HG03571 (cell line): ENCODE results near the gene INPP5F.
"Not testable (repeated sequence)": the region's sequence is repeated elsewhere in the genome, so short reads cannot be mapped to it uniquely, and the experiment has no call there.

ENCODE experiments used
- ATAC-seq: cut with Tn5 transposase; IDR thresholded peaks from one replicate; pipeline ENCODE4 v1.9.1; 2021; ENCODE audit not compliant: unreplicated experiment

INPP5F gene

DNA sequence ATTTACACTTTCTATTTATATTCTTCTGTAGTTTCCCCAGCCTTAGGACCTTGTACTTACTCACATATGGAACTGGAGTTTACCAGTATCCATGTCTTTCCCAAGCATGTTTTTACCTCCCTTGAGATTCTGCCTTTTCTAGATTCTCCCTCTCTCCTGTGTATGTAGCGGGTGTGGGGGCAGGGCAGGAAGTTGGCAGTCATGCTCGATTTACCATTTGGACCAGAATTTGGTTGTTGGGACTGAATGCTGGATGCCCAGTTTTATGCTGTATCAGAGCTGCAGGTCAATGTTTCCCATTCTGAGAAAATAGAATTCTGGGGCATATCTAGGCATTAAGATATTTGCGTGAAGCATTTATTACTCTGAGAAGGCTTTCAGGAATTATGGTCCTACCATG lies 14.2 kb downstream of the INPP5F start:
- ATAC-seq, result no peak

DNA sequence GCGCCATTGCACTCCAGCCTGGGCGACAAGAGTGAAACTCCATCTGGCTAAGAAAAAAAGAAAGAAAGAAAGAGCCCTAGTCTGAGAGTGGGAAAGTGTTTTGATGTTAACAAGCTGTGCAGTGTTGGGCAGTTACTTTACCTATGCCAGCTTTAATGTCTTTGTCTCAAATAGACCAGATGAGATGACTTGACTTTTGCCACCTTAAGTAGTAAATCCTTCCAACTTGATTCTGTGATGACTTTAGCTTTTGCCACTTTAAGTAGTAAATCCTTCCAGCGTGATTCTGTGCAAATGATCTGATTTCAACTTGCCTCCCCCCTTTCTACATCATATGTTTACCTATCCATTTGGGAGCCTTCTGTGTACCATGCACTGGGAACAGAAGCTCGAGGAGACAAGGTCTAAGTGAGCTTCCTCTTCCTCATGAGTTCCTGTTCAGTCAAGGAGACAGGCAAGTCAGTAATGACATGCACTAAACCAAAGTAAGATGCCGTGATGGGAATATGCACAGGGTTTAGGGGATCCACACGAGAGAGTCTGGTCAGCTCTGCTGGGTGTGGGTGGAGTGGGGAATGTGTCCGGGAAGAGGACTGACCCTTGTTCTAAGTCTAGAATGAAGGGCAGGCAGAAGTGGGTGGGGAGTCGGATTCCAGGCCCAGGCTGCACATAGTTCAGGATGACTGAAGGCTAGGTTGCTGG lies 17.2 kb downstream of the INPP5F start:
- ATAC-seq, result no peak

DNA sequence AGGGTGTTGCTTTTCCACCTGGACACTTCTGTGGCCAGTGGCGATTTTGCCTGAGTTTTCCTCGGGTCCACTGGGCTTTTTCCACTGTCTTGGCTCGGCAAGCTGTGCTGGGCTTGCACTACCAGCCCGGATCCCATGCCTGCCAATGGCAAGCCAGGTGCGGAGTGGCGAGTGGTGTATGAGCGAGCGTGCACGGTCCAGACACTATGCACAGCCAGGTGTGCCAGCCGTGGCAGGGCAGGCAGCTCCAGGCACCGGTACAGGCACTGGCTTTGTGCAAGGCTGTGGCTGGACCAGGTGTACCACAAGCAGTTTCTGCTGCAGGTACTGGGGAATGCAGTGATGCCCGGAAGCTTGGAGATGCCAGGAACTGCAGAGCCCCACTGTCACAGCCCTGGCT lies 22.1 kb downstream of the INPP5F start:
- no peak for ATAC-seq

DNA sequence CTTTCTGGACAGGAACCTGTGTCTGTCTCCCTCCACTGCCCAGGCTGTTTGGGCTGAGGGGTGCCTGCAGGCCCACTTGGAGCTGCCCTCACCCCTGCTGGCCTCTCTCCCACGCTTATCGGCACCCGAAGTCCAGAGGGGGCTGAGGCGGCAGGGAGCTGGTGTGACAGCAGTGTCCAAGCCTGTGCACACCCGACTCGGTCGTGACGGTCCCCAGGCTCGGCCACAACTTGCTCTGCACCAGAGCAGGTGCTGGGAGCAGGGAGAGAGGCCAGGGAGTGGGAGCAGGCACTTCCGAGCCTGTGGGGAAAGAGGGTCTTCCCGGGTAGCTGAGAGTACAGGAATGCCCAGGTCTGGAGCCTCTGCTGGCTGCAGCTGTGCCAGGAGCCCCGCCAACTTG lies 23.0 kb downstream of the INPP5F start:
- no peak for ATAC-seq

DNA sequence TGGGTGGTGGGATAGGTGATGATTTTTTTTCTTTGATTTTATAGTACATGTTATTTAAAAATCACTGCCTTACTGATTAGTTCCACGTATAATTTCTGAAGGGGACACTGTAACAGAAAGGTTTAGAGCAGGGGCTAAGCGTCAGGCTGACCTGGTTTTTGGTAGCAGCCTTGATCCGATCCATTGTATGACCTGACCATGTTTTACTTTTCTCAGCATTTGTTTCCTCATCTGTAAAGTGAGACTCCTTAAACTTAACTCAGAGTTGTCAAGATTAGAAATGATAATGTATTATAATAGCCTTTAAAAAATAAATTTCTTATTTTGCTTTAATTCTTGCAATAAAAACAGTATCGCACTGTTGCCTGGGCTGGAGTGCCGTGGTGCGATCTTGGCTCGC lies 23.6 kb downstream of the INPP5F start:
- no peak for ATAC-seq

DNA sequence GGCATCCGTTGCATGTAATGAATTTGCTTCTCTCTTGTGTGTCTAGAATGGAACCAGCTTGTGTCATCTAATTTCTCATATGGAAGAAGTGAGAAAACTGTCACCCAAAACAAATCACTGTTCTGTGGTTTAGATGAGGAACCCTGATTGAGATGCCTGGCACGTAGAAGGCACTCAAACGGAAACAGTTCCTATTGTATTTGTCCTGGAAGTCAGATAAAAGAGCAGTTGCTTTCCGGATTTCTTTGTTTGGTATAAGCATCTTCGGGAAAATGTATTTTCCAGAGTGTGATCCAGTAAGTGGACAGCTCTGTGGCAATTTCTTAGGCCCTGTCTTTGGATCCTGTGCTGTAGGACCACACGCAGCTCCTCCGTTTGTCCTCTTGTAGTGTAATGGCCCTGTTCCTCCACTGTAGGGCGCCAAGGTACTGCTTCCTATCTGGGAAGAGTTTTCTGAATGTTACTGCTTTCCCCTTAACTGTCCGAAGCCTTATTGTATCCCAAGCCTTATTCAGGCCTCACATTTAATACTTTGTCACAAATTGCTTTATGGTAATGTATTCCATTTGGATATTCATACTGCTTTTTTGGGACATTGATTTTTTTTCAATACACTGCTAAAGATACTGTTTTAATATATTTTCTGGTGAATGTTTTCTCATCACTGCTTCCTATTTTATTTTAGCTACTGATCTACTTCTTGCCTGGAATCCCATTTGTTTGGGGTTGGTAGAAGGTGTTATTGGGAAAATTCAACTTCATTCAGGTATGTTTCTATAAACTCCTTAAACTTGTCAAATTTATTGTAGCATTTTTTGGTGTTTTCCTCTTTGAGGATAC lies 24.8 kb downstream of the INPP5F start:
- peak; percentile 83 for ATAC-seq

DNA sequence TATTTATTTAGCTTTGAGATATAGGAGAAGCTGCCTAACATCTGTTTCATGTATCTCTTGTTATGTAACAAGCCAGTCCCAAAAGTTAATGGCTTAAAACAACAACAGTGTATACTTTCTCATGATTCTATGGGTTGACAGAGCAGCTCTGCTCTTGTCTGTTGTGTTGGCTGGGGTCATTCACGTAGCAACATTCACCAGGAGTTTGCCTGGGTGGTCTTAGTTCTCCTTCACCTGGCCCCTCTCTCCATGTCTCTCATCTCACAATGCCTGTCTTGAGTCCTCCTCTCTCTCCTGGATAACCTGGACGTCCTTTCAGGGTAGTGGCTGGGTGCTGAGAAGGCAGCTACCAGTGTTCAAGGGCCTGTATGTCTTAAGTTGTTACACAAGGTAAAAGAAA lies 27.5 kb downstream of the INPP5F start:
- ATAC-seq, result no peak

DNA sequence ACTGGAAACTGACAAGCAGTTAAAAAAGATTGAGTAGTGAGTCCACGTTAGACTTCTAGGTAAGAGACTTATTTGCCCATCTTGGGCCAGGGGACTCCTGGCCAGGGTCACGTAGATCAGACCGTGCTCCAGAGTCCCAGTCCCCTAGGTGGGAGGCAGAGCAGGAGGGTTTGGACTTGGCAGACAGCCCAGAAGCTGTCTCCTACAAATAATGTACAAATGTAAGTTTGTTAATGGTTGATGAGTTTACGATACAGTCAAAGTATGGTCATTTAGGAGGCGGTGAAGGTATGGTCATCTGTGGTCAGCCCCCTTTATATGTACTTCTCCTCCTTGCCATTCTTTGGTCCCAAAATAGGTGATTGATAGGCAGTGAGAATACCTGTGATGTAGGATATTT lies 28.2 kb downstream of the INPP5F start:
- no peak for ATAC-seq

DNA sequence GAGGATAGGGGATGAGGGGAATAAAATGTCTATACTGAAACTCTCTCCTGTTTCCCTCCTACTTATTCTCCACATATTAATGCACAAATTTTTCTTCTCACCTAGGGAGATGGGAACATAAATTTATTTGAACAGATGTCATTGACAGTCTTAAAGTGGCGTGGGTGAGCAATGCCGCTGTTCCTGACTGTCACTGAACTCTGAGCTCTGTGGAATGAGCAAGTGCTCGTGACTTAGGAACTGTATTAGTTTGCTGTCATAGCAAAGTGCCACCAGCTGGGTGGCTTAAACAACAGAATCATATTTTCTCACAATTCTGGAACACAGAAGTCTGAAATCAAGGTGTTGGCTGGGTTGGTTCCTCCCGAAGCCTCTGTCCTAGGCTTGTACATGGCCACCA lies 29.1 kb downstream of the INPP5F start:
- no peak for ATAC-seq

DNA sequence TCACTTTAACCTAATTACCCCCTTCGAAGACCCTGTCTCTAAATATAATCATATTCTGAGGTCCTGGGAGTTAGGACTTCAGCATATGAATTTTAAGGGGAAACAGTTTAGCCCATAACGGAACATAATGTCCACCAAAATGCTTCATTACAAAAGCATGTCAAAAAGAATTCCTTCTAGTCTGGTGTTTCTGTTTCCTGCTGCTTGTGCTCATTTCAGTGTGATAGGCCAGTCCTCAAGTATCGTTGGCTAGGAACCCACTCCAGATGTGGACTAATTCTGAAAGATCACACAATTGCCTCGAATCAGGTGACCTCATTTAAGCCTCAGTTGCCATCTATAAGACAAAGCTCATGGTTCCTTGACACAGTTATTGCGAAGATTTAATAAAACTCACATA lies 29.6 kb downstream of the INPP5F start:
- ATAC-seq, result no peak

DNA sequence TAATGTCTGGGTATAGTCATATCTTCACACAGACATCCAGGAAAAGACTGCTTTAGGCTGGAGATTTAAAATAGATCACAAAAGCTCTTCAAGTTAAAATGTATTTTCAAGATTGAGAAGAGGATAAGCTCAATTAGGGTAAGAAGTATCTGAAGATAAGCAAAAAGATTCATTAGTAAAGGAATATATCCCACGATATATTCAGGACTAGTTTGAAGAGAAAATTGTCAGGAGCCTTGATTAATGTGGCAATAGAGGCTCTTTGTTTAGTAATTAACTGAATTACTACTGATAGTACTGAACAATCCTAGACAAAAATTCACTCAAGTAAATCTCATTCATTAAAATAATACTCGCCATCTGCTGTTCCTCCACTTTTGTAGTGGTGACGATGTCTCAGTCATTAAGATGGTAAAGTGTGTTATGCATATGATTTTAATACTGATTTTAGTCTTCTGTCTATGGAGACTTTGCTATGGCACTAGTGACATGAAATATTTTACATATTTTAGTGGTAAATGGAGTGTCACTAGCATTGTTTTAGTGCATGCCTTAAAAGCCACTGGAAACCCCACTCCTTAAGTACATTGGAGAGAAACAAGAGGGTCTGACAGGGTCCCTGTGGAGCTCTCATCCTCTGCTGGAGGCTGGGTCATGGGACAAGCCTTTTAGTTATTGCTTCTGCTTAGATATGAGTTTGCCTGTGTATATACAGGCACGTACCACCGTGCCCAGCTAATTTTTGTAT lies 32.8 kb downstream of the INPP5F start:
- ATAC-seq, result no peak

DNA sequence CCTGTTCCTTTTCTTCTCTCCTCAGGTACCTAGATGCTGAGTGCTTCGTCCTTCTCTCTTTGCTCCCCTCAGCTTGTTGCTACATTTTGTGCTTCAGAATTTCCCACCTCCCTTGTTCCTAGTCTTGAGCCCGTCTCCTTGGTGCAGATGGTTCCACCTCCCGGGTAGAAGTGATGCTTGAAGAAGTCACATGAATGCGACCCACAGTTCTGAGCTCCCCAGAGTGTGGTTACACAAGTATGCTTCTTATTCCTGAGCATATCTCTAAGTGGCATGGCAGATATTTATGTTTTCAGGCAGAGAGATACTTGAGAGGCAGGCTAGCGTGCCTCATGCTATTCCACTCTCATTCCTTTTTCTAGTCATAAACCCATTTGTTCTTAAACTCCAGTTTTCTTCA lies 34.0 kb downstream of the INPP5F start:
- no peak for ATAC-seq

DNA sequence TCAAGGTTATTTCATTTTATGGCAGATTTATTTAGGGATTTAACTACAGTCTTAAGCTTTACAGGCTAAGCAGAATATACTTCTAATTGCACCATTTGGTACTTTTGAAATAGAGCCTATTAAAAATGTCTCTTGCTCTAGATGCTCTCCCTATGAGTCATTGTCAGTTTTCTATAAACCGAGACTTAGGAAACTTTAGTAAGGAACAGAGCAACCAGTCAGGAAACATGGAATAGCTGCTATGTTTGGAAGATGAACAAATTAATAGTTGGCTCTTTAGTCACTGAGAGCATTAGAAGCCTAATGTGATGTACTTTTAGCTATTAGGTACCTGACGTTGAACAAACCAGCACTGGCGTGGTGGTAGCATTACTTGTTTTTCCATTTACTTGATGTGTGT lies 35.3 kb downstream of the INPP5F start:
- no peak for ATAC-seq

DNA sequence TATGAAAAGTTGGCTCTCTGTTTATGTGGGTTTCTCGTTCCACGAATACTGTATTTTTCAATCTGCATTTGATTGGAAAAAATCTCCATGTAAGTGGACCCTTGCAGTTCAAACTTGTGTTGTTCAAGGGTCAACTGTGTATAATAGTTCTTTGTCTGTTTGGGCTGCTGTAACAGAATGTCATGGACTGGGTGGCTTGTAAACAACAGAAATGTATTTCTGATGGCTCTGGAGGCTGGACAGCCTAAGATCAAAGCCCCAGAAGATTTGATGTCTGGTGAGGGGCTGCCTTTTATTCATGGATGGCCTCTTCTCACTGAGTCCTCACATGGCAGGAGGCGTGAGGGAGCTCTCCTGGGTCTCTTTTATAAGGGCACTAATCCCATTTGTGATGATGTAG lies 36.2 kb downstream of the INPP5F start:
- ATAC-seq, result no peak

DNA sequence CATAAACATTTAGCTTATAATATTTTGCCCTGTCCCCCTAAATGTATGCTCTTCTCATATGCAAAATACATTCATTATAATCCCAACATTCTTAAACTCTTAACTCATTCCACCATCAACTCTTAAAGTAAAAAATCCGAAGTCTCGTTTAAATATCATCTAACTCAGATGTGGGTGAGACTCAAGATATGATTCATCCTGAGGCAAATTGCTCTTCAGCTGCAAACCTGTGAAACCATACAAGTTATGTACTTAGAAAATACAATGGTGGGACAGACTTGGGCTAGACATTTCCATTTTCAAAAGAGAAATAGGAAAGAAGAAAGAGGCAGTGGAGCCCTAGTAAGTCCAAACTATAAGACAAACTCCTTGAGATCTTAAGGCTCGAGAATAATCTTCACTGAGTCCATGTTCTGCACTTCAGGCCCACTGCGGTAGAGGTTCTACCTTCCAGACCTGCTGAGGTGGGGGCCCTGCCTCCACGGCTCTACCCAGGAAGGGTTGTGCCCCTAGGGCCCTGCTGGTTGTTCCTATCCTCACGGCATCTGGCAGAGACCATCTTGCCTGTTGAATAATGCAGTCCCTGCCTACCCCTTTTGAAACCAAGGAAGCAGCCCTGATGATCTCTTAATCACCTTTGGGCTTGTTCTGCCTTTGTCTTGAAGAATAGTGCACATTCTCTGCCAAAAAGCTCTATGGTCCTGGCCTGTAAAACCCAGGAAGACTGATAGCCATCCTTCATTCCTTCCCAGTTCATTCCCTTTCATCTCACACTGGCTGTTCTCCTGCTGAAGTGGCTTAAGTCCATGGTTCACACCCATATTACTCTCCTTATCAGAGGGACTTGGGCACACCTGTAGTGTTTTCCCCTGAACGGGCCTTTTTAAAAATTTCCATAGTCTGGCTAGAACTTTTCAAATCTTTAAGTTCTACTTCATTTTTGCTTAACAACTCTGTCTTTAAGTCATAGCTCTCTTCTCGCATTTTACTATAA lies 37.3 kb downstream of the INPP5F start:
- no peak for ATAC-seq

DNA sequence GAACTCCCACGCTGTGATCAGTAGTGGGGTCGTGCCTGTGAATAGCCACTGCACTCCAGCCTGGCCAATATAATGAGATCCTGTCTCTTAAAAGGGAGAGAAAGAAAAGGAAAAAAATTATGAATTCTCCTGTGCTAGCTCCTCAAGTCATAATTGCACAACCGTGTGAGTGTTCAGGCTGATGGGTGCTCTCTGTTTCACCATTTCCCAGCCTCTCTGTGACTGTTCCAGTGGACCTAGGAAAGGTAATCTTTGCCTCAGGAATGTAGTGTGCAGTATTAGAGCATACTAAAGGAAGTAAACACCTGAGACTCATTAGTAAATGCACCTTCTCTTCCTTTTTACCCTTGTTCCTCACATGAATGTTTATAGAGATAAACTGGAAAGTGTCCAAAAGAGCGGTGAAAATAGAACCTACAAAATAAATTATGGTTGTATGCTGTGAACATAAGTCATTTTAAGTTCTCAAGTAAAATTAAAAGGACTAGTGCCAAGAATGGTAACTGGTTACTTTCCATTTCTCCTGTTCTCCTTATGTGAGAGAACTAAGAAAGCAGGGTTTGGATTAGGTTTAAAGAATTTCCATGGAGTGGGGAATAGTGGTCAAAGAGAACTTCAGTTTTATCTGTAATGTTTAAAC lies 42.7 kb downstream of the INPP5F start:
- no peak for ATAC-seq

DNA sequence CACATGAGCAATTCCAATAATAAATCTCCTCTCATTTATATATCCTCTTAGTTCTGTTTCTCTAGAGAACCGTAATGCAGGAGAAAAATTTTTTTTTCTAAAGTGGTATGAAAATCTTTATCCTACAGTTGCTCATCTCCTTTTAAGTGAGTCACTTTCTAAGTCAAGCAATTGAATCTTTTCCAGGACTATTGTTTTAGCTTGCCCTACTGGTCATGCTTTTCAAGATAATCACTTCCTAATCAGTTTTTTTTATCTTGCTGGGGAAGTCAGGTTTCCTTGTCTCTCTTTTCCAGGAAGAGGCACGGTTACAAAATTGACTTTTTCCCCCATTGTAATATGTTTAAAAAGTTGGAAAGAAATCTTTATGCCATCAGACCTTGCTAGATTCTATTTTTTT lies 44.0 kb downstream of the INPP5F start:
- no peak for ATAC-seq

DNA sequence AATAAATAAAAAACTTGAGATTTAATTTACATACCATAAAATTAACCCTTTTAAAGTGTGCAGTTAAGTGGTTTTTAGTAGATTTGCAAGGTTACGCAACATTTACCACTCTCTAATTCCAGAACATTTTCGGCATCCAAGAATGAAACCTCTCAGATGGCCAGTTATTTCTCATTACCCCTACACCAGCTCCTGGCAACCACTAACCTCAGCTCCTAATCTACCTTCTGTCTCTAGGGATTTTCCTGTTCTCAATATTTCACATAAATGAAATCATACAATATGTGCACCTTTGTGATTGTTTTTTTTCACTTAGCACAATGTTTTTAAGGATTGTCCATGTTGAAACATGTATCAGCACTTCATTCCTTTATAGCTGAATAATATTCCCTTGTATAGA lies 45.1 kb downstream of the INPP5F start:
- ATAC-seq, result no peak

DNA sequence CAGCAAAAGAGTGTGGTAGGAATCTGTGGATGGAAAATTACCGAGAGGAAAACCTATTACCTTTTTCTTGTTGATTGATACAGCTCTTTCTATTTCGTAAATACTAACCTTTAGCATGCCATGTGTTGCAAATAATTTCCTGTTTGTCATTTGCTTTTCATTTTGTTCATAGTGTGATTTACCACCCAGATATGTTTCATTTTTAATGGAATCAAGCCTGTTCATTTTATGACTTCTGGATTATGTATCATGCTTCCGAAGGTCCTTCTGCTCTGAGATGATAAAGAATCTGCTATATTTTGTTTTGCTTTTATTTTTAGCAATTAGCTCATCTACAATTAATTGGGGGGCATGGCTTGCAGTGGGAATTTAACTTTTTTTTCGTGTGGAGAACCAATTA lies 46.5 kb downstream of the INPP5F start:
- no peak for ATAC-seq

DNA sequence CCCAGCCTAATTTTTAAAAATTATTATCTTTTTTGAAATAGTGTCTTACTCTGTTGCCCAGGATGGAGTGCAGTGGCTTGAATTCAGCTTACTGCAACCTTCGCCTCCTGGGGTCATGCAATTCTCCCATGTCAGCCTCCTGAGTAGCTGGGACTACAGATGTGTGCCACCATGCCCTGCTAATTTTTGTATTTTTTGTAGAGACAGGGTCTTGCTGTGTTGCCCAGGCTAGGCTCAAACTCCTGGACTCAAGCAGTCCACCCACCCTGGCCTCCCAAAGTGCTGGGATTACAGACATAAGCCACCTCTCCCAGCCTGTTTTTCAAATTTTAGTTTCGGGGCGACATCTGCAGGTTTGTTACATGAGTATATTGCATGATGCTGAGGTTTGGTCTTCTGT lies 47.2 kb downstream of the INPP5F start:
- ATAC-seq, result not testable (repeated sequence)
